HG02759 (cell line): ENCODE measurements around the gene LMAN2.
"Not testable (repeated sequence)": the region's sequence is repeated elsewhere in the genome, so short reads cannot be mapped to it uniquely, and the experiment has no call there.

Source experiments
- ATAC-seq: cut with Tn5 transposase; IDR thresholded peaks from one replicate; pipeline ENCODE4 v1.9.1; 2021; ENCODE audit warnings: mild to moderate bottlenecking, moderate library complexity; ENCODE audit not compliant: unreplicated experiment

Gene LMAN2

GRCh38 chr5:177308740-177309139 lies 42.7 kb downstream of the LMAN2 start:
- ATAC-seq, result no peak

- ATAC-seq, result no peak
Measured at GRCh38 chr5:177307544-177308363, 43.7 kb downstream of the LMAN2 start.

- no peak for ATAC-seq
Measured at GRCh38 chr5:177306674-177307543, 44.6 kb downstream of the LMAN2 start.

- ATAC-seq, result not testable (repeated sequence)
Measured at GRCh38 chr5:177306103-177306640, 45.3 kb downstream of the LMAN2 start.

GRCh38 chr5:177304392-177305119 lies 46.9 kb downstream of the LMAN2 start:
- no peak for ATAC-seq

- ATAC-seq, result peak; percentile 8
Measured at GRCh38 chr5:177303925-177304391, 47.5 kb downstream of the LMAN2 start.

GRCh38 chr5:177303121-177303924 lies 48.1 kb downstream of the LMAN2 start, which contains the start of the genes PRELID1 and RAB24:
Gene PRELID1, plus strand, starts transcription at chr5:177303799. Its CDS starts 187 bp downstream, at chr5:177303986.
Gene RAB24, minus strand, starts transcription at chr5:177303719. Its CDS starts 431 bp downstream, at chr5:177303288.
- ATAC-seq, result peak; percentile 63

- no peak for ATAC-seq
Measured at GRCh38 chr5:177302354-177303110, 48.9 kb downstream of the LMAN2 start.

GRCh38 chr5:177301503-177302165 lies 49.8 kb downstream of the LMAN2 start:
- ATAC-seq, result no peak

- ATAC-seq, result no peak
Measured at GRCh38 chr5:177300951-177301350, 50.5 kb downstream of the LMAN2 start.

- peak; percentile 34 for ATAC-seq
Measured at GRCh38 chr5:177300236-177300880, 51.1 kb downstream of the LMAN2 start.

- ATAC-seq, result no peak
Measured at GRCh38 chr5:177299697-177300096, 51.8 kb downstream of the LMAN2 start.

GRCh38 chr5:177297922-177298321 lies 53.5 kb downstream of the LMAN2 start:
- ATAC-seq, result no peak

GRCh38 chr5:177296581-177296980 lies 54.9 kb downstream of the LMAN2 start:
- no peak for ATAC-seq

GRCh38 chr5:177295924-177296323 lies 55.5 kb downstream of the LMAN2 start:
- ATAC-seq, result no peak

- ATAC-seq, result no peak
Measured at GRCh38 chr5:177294632-177295031, 56.8 kb downstream of the LMAN2 start.

- no peak for ATAC-seq
Measured at GRCh38 chr5:177293819-177294581, 57.5 kb downstream of the LMAN2 start.
